Ishikawa (cell line): ENCODE measurements around the gene CABLES1.

ENCODE experiments used
- CEBPB ChIP-seq: IDR thresholded peaks from 2 replicates; pipeline ENCODE4 v1.6.1; 2012
- CREB1 ChIP-seq: IDR thresholded peaks from 2 replicates; pipeline ENCODE4 v1.6.1; 2012; ENCODE audit warnings: low read depth
- EP300 ChIP-seq: IDR thresholded peaks from 2 replicates; pipeline ENCODE4 v1.6.1; 2012; ENCODE audit warnings: borderline replicate concordance
- FOXM1 ChIP-seq: IDR thresholded peaks from 2 replicates; pipeline ENCODE4 v1.6.1; 2012; ENCODE audit warnings: low read depth, borderline replicate concordance
- RAD21 ChIP-seq: IDR thresholded peaks from 2 replicates; pipeline ENCODE4 v1.6.1; 2012; ENCODE audit warnings: low read depth
- TAF1 ChIP-seq: IDR thresholded peaks from 2 replicates; pipeline ENCODE4 v1.6.1; 2012; ENCODE audit warnings: low read depth, mild to moderate bottlenecking
- TCF12 ChIP-seq: IDR thresholded peaks from 2 replicates; pipeline ENCODE4 v1.6.1; 2012; ENCODE audit warnings: low read depth
- TEAD4 ChIP-seq: IDR thresholded peaks from 2 replicates; pipeline ENCODE4 v1.6.1; 2012
- TF ChIP-seq, protein P1 (sequence below): IDR thresholded peaks from 2 replicates; pipeline ENCODE4 v1.6.1; 2012
- TF ChIP-seq, protein P2 (sequence below): IDR thresholded peaks from 2 replicates; pipeline ENCODE4 v1.6.1; 2012; ENCODE audit warnings: low read depth, mild to moderate bottlenecking
- TF ChIP-seq, protein P3 (sequence below): IDR thresholded peaks from 2 replicates; pipeline ENCODE4 v1.6.1; 2012

DNA sequence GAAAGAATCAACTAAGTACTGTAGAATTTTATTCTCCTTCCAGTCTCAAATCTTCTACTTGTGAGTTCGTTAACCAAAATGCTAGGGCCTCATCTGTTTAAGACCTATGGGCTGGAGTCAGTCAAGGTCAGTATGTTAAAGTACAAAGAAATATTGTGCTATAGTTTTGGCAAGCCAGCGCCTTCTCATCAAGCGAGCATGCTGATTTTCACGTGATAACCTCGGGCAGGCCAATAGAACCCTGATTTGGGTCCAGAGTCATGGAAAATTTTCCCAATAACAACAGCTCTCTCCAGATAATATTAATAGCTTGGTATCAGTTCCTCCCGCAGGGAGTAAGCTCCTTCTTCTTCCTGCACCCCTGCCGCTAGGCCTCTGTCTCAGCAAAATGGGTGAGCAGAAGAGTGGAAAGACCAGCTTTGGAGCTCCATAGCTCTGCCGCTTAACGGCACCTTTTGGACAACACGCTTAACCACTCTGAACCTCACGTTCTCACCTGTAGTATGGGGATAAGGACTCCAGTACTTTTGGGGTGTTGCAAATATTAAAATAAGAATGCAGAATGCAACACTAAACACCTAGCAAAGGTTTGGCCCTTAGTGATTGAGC lies 11.7 kb downstream of the CABLES1 start:
- no peak for TF ChIP-seq EP300
- no peak for TF ChIP-seq TAF1
- no peak for TF ChIP-seq TCF12
- no peak for TF ChIP-seq TEAD4
- TF ChIP-seq FOXM1, result no peak
- TF ChIP-seq, protein P1, sequence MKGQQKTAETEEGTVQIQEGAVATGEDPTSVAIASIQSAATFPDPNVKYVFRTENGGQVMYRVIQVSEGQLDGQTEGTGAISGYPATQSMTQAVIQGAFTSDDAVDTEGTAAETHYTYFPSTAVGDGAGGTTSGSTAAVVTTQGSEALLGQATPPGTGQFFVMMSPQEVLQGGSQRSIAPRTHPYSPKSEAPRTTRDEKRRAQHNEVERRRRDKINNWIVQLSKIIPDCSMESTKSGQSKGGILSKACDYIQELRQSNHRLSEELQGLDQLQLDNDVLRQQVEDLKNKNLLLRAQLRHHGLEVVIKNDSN, result no peak
- TF ChIP-seq, protein P2, sequence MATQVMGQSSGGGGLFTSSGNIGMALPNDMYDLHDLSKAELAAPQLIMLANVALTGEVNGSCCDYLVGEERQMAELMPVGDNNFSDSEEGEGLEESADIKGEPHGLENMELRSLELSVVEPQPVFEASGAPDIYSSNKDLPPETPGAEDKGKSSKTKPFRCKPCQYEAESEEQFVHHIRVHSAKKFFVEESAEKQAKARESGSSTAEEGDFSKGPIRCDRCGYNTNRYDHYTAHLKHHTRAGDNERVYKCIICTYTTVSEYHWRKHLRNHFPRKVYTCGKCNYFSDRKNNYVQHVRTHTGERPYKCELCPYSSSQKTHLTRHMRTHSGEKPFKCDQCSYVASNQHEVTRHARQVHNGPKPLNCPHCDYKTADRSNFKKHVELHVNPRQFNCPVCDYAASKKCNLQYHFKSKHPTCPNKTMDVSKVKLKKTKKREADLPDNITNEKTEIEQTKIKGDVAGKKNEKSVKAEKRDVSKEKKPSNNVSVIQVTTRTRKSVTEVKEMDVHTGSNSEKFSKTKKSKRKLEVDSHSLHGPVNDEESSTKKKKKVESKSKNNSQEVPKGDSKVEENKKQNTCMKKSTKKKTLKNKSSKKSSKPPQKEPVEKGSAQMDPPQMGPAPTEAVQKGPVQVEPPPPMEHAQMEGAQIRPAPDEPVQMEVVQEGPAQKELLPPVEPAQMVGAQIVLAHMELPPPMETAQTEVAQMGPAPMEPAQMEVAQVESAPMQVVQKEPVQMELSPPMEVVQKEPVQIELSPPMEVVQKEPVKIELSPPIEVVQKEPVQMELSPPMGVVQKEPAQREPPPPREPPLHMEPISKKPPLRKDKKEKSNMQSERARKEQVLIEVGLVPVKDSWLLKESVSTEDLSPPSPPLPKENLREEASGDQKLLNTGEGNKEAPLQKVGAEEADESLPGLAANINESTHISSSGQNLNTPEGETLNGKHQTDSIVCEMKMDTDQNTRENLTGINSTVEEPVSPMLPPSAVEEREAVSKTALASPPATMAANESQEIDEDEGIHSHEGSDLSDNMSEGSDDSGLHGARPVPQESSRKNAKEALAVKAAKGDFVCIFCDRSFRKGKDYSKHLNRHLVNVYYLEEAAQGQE, result no peak
- TF ChIP-seq, protein P3, sequence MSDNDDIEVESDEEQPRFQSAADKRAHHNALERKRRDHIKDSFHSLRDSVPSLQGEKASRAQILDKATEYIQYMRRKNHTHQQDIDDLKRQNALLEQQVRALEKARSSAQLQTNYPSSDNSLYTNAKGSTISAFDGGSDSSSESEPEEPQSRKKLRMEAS, result no peak
- no peak for TF ChIP-seq RAD21
- TF ChIP-seq CREB1, result no peak
- TF ChIP-seq CEBPB, result no peak
